HCT116 (cell line): ENCODE data around the gene MTHFD1L. TPM values are rescaled to one million over a fixed set of nuclear protein-coding genes. Genes with fewer than 3 reads are reported as not detected.

Source experiments
- ATAC-seq: fragments of 200-7000 bp; cut with Tn5 transposase; 2 replicates; pipeline ENCODE4 v1.9.1; 2020; ENCODE audit warnings: mild to moderate bottlenecking, moderate library complexity
- BruUV-seq: library from RNA; stranded (reverse); fragments of 400-500 nt; replicated peaks from 2 replicates; lab custom pipeline; 2021; lab: Mats Ljungman, UMichigan
- CTCF ChIA-PET: fragments of 300-600 bp; sonication (Branson Sonifier 250); formaldehyde crosslinking; loops from one replicate; lab custom pipeline; 2021; ENCODE audit warnings: antibody characterized with exemption; lab: Charles Lee
- POLR2A ChIA-PET: fragments of 300-600, 350-600 bp; sonication (Branson Sonifier 250); formaldehyde crosslinking; loops from one replicate; lab custom pipeline; 2021; ENCODE audit warnings: antibody characterized with exemption; lab: Charles Lee
- RAD21 ChIA-PET, 2 experiments: fragments of 300-600 bp; sonication (Branson Sonifier 250); formaldehyde crosslinking; loops; one replicate each; lab custom pipeline; 2023; ENCODE audit warnings: low total read pairs in 2 of 2; ENCODE audit not compliant: uncharacterized antibody in 2 of 2, unreplicated experiment in 2 of 2, low non-redundant PET in 1 of 2; lab: Charles Lee
- DNase-seq: peaks from one replicate; pipeline ENCODE4 v3.0.0-alpha.2; 2010; ENCODE audit warnings: low read depth, low spot score
- H2AFZ ChIP-seq: fragments of 200-600 bp; shearing (Covaris generic), sonication (generic); 2 replicates; pipeline ENCODE4 v1.6.1; 2017; ENCODE audit warnings: low read depth, mixed run types, mixed read lengths, antibody characterized with exemption, low read length; ENCODE audit not compliant: poor library complexity, severe bottlenecking
- H3K27ac ChIP-seq: 2 replicates; pipeline ENCODE4 v1.5.1; 2012; ENCODE audit warnings: low read depth, low read length
- H3K27me3 ChIP-seq: fragments of 200-600 bp; sonication (generic); 2 replicates; pipeline ENCODE4 v1.6.1; 2016; ENCODE audit warnings: mixed run types, low read length, mixed read lengths; ENCODE audit not compliant: insufficient read depth
- H3K36me3 ChIP-seq, 2 experiments: fragments of 200-500 bp in 1 of 2; fragments of 200-600 bp in 1 of 2; sonication (Bioruptor generic) in 1 of 2; sonication (generic) in 1 of 2; 2 replicates each; pipeline versions ENCODE4 v1.5.1 to v1.6.1; 2014 to 2016; ENCODE audit warnings: low read length in 2 of 2, inconsistent platforms in 1 of 2, mixed read lengths in 1 of 2, mixed run types in 1 of 2; ENCODE audit not compliant: insufficient read depth in 2 of 2, control insufficient read depth in 1 of 2
- H3K4me1 ChIP-seq, 2 experiments: fragments of 200-600 bp in 1 of 2; sonication (generic) in 1 of 2; 2 replicates each; pipeline versions ENCODE4 v1.5.1 to v1.6.1; 2012 to 2017; ENCODE audit warnings: low read length in 2 of 2, inconsistent platforms in 1 of 2, mild to moderate bottlenecking in 1 of 2, mixed read lengths in 1 of 2, mixed run types in 1 of 2, moderate library complexity in 1 of 2; ENCODE audit not compliant: insufficient read depth in 2 of 2, control insufficient read depth in 1 of 2
- H3K4me2 ChIP-seq: fragments of 200-600 bp; sonication (generic); 2 replicates; pipeline ENCODE4 v1.6.1; 2017; ENCODE audit warnings: mixed run types, low read length, mixed read lengths
- H3K4me3 ChIP-seq, 2 experiments: fragments of 200-600 bp in 1 of 2; sonication (generic) in 1 of 2; replicated peaks in 1 of 2; 2 replicates each; pipeline ENCODE4 v1.5.1; 2011 to 2016; ENCODE audit warnings: low read length in 2 of 2, control low read depth in 1 of 2, low read depth in 1 of 2, mild to moderate bottlenecking in 1 of 2, mixed read lengths in 1 of 2, mixed run types in 1 of 2
- H3K79me2 ChIP-seq: fragments of 200-600 bp; sonication (generic); 2 replicates; pipeline ENCODE4 v1.6.1; 2017; ENCODE audit warnings: mild to moderate bottlenecking, mixed run types, low read length, moderate library complexity, mixed read lengths; ENCODE audit not compliant: insufficient read depth
- H3K9ac ChIP-seq: fragments of 200-600 bp; sonication (generic); 2 replicates; pipeline ENCODE4 v1.6.1; 2016; ENCODE audit warnings: low read length, mixed read lengths
- H3K9me2 ChIP-seq: fragments of 200-600 bp; sonication (generic), shearing (Covaris generic); 2 replicates; pipeline ENCODE4 v1.6.1; 2017; ENCODE audit warnings: mixed run types, mild to moderate bottlenecking, moderate library complexity; ENCODE audit not compliant: insufficient read depth
- H3K9me3 ChIP-seq, 2 experiments: fragments of 200-500 bp in 1 of 2; fragments of 200-600 bp in 1 of 2; sonication (Bioruptor generic) in 1 of 2; sonication (generic) in 1 of 2; 2 replicates each; pipeline ENCODE4 v1.6.1; 2014 to 2017; ENCODE audit warnings: low read length in 2 of 2, mixed read lengths in 2 of 2, inconsistent platforms in 1 of 2, low read depth in 1 of 2, mild to moderate bottlenecking in 1 of 2, mixed run types in 1 of 2, moderate library complexity in 1 of 2; ENCODE audit not compliant: control insufficient read depth in 1 of 2, insufficient read depth in 1 of 2
- H4K20me1 ChIP-seq: fragments of 200-600 bp; sonication (generic), shearing (Covaris generic); 2 replicates; pipeline ENCODE4 v1.6.1; 2017; ENCODE audit warnings: mixed run types, mild to moderate bottlenecking, moderate library complexity; ENCODE audit not compliant: insufficient read depth
- CBX3 ChIP-seq: IDR thresholded peaks from 2 replicates; pipeline ENCODE4 v1.6.1; 2012; ENCODE audit warnings: low read depth
- CTCF ChIP-seq, 3 experiments: fragments of 200-600 bp in 1 of 3; sonication (generic) in 1 of 3; IDR thresholded peaks in 2 of 3; conservative IDR thresholded peaks in 1 of 3; 2 replicates each; pipeline ENCODE4 v1.5.1; 2012 to 2017; ENCODE audit warnings: low read depth in 2 of 3, low read length in 2 of 3, antibody characterized with exemption in 1 of 3, borderline replicate concordance in 1 of 3, control low read depth in 1 of 3, mild to moderate bottlenecking in 1 of 3, mixed read lengths in 1 of 3, mixed run types in 1 of 3, moderate library complexity in 1 of 3; ENCODE audit not compliant: insufficient read depth in 1 of 3
- EZH2phosphoT487 ChIP-seq: fragments of 200-600 bp; IDR thresholded peaks from 2 replicates; pipeline ENCODE4 v1.6.1; 2018; ENCODE audit warnings: antibody characterized with exemption, borderline replicate concordance
- JUND ChIP-seq: IDR thresholded peaks from 2 replicates; pipeline ENCODE4 v1.6.1; 2012
- MAX ChIP-seq: IDR thresholded peaks from 2 replicates; pipeline ENCODE4 v1.6.1; 2012
- REST ChIP-seq: IDR thresholded peaks from 2 replicates; pipeline ENCODE4 v1.6.1; 2012; ENCODE audit warnings: low read depth
- SP1 ChIP-seq: IDR thresholded peaks from 2 replicates; pipeline ENCODE4 v1.6.1; 2012; ENCODE audit warnings: low read depth
- SRF ChIP-seq: IDR thresholded peaks from 2 replicates; pipeline ENCODE4 v1.6.1; 2012; ENCODE audit warnings: low read depth
- ZNF274 ChIP-seq: fragments of 200-500 bp; sonication (Bioruptor generic); IDR thresholded peaks from 2 replicates; pipeline ENCODE4 v1.6.1; 2014; ENCODE audit warnings: mild to moderate bottlenecking, low read depth, low read length, inconsistent platforms
- intact Hi-C: fragments of 100-400 bp; cut with micrococcal nuclease; formaldehyde crosslinking; loops from 2 replicates; pipeline ENCODE4 v1.10.0; 2022
- total RNA-seq: library from RNA; stranded (reverse); gene quantifications from one replicate; pipeline ENCODE4 v1.2.1, GENCODE V29; 2021; ENCODE audit not compliant: unreplicated experiment

Gene MTHFD1L
- total RNA-seq, 1 experiment from 2014 or later, result 127 TPM

- no peak for TF ChIP-seq JUND
- TF ChIP-seq SP1, result no peak
- no peak for TF ChIP-seq MAX
- no peak for TF ChIP-seq REST
- no peak for TF ChIP-seq EZH2phosphoT487
- TF ChIP-seq ZNF274, result no peak
- no peak for TF ChIP-seq CTCF (IDR thresholded peaks at IDR 0.05 in 2 of 3, conservative IDR thresholded peaks at IDR 0.05 in 1 of 3; ENCODE audit: borderline replicate concordance in 1 of 3, insufficient read depth in 1 of 3, low read depth in 2 of 3, low read length in 2 of 3)
- TF ChIP-seq SRF, result no peak
- no peak for TF ChIP-seq CBX3
- RAD21 ChIA-PET, result no interaction called here
- H3K4me3 ChIP-seq, result no peak overlapping the region
- H3K9me3 ChIP-seq, result no peaks in the 10 kb centered on the region
- no peak overlapping the region for H3K9ac ChIP-seq
- intact Hi-C loops, result no loop called here
- H3K27ac ChIP-seq, result no peak overlapping the region
- H4K20me1 ChIP-seq, result 0 out of 2 replicates have a peak, but pooled peaks cover 5% of the 10 kb centered on the region
- DNase-seq, result no peak
- H3K4me1 ChIP-seq, result peaks cover 7 to 8% of the 10 kb centered on the region in 2 experiments; a peak in 3 of 4 replicates
- POLR2A ChIA-PET, result interaction anchor here (1.0 kb wide), 1 partner anchor 37 kb away, joined by 3 read pairs; no protein-coding TSS in a partner anchor
- H3K9me2 ChIP-seq, result no peaks in the 10 kb centered on the region
- no peak overlapping the region for H2AFZ ChIP-seq
- peaks cover 0 to 11% of the 10 kb centered on the region in 2 experiments; a peak in 1 of 4 replicates for H3K36me3 ChIP-seq
- CTCF ChIA-PET, result interaction anchor here (0.6 to 1.2 kb wide), 2 partner anchors 16 to 326 kb away, joined by 3 to 4 read pairs; no protein-coding TSS in a partner anchor
- no TSS peak for BruUV-seq
- 0 out of 2 replicates have a peak, but pooled peaks cover 3% of the 10 kb centered on the region for H3K79me2 ChIP-seq
- ATAC-seq, result no peak
- no peaks in the 10 kb centered on the region for H3K27me3 ChIP-seq
- no peak overlapping the region for H3K4me2 ChIP-seq
Observed at GRCh38 chr6:150999107-150999506, 133.6 kb downstream of the MTHFD1L start.
